Osteocyte (in vitro differentiated cells): ENCODE data around the gene NRG3. TPM values are rescaled to one million over a fixed set of nuclear protein-coding genes. Genes with fewer than 3 reads are reported as not detected.

Experiments used
- DNase-seq: peaks from one replicate; pipeline ENCODE4 v3.0.0; 2021; ENCODE audit warnings: mixed read lengths; ENCODE audit not compliant: unreplicated experiment; ENCODE audit errors: extremely low spot score
- H3K27ac Mint-ChIP-seq: one replicate; pipeline ENCODE4 v1.8.0; 2021; ENCODE audit warnings: mild to moderate bottlenecking, mixed read lengths; ENCODE audit not compliant: unreplicated experiment
- H3K27me3 Mint-ChIP-seq: one replicate; pipeline ENCODE4 v1.8.0; 2021; ENCODE audit warnings: mixed read lengths; ENCODE audit not compliant: unreplicated experiment
- H3K36me3 Mint-ChIP-seq: one replicate; pipeline ENCODE4 v1.8.0; 2021; ENCODE audit warnings: mixed read lengths; ENCODE audit not compliant: unreplicated experiment
- H3K4me1 Mint-ChIP-seq: one replicate; pipeline ENCODE4 v1.8.0; 2021; ENCODE audit warnings: mixed read lengths; ENCODE audit not compliant: unreplicated experiment
- H3K4me3 Mint-ChIP-seq: one replicate; pipeline ENCODE4 v1.8.0; 2021; ENCODE audit warnings: mild to moderate bottlenecking, moderate library complexity, mixed read lengths; ENCODE audit not compliant: unreplicated experiment
- H3K9me3 Mint-ChIP-seq: one replicate; pipeline ENCODE4 v1.8.0; 2021; ENCODE audit warnings: mixed read lengths; ENCODE audit not compliant: unreplicated experiment
- CTCF ChIP-seq: fragments of 200-600 bp; sonication (generic); IDR thresholded peaks from 2 replicates; pipeline ENCODE4 v1.5.0; 2021; ENCODE audit warnings: antibody characterized with exemption, mild to moderate bottlenecking, moderate library complexity
- total RNA-seq: library from RNA; stranded (reverse); gene quantifications from 2 replicates; pipeline ENCODE4 v1.2.1, GENCODE V29; 2021

Gene NRG3
- total RNA-seq, 1 donor from 2014 or later: not detected

GRCh38 chr10:82358486-82359099 is 483.6 kb downstream of the NRG3 start:
- Mint-ChIP-seq H3K36me3 (no peaks in the 10 kb centered on the region), H3K4me3 (no peak overlapping the region), H3K27ac (no peak overlapping the region), H3K27me3 (no peaks in the 10 kb centered on the region), H3K9me3 (peaks cover 2% of the 10 kb centered on the region), H3K4me1 (no peaks in the 10 kb centered on the region)
- DNase-seq: no peak
- TF ChIP-seq CTCF: no peak

GRCh38 chr10:82361256-82361655 is 486.3 kb downstream of the NRG3 start:
- H3K27me3 Mint-ChIP-seq: no peaks in the 10 kb centered on the region
- no peak overlapping the region for H3K4me3 Mint-ChIP-seq
- H3K36me3 Mint-ChIP-seq: no peaks in the 10 kb centered on the region
- no peak for DNase-seq
- no peaks in the 10 kb centered on the region for H3K9me3 Mint-ChIP-seq
- no peaks in the 10 kb centered on the region for H3K4me1 Mint-ChIP-seq
- no peak for TF ChIP-seq CTCF
- no peak overlapping the region for H3K27ac Mint-ChIP-seq

- H3K4me1 Mint-ChIP-seq: no peaks in the 10 kb centered on the region
- no peak overlapping the region for H3K4me3 Mint-ChIP-seq
- no peak overlapping the region for H3K27ac Mint-ChIP-seq
- no peak for DNase-seq
- H3K9me3 Mint-ChIP-seq: peaks cover 17% of the 10 kb centered on the region
- no peaks in the 10 kb centered on the region for H3K36me3 Mint-ChIP-seq
- no peaks in the 10 kb centered on the region for H3K27me3 Mint-ChIP-seq
- TF ChIP-seq CTCF: no peak
These were observed 502.6 kb downstream of the NRG3 start for GRCh38 chr10:82377608-82378007.

GRCh38 chr10:82378146-82378545 is 503.2 kb downstream of the NRG3 start:
- Mint-ChIP-seq H3K9me3 (peaks cover 17% of the 10 kb centered on the region), H3K4me1 (no peaks in the 10 kb centered on the region), H3K36me3 (no peaks in the 10 kb centered on the region), H3K27ac (no peak overlapping the region), H3K4me3 (no peak overlapping the region), H3K27me3 (no peaks in the 10 kb centered on the region)
- no peak for TF ChIP-seq CTCF
- no peak for DNase-seq

- Mint-ChIP-seq H3K36me3 (no peaks in the 10 kb centered on the region), H3K4me1 (no peaks in the 10 kb centered on the region), H3K27ac (no peak overlapping the region), H3K9me3 (peaks cover 15% of the 10 kb centered on the region), H3K27me3 (no peaks in the 10 kb centered on the region), H3K4me3 (no peak overlapping the region)
- TF ChIP-seq CTCF: no peak
- DNase-seq: no peak
These were observed 508.4 kb downstream of the NRG3 start for GRCh38 chr10:82383350-82383749.
